WTC11 (cell line): ENCODE results near the gene MYLK.

ENCODE experiments used
- CTCF ChIP-seq: fragments of 200-600 bp; IDR thresholded peaks from 2 replicates; pipeline ENCODE4 v1.8.0; 2022; ENCODE audit warnings: antibody characterized with exemption
- MLX ChIP-seq: sonication (generic); formaldehyde crosslinking; IDR thresholded peaks from 2 replicates; pipeline ENCODE4 v1.8.1; 2023; ENCODE audit warnings: mild to moderate bottlenecking, missing genetic modification reagents, moderate library complexity
- USF1 ChIP-seq: sonication (generic); formaldehyde crosslinking; IDR thresholded peaks from 2 replicates; pipeline ENCODE4 v1.8.0; 2022; ENCODE audit warnings: mild to moderate bottlenecking, missing genetic modification reagents
- TF ChIP-seq, protein P1 (sequence below): sonication (generic); formaldehyde crosslinking; IDR thresholded peaks from 2 replicates; pipeline ENCODE4 v1.8.0; 2022; ENCODE audit warnings: missing genetic modification reagents

DNA sequence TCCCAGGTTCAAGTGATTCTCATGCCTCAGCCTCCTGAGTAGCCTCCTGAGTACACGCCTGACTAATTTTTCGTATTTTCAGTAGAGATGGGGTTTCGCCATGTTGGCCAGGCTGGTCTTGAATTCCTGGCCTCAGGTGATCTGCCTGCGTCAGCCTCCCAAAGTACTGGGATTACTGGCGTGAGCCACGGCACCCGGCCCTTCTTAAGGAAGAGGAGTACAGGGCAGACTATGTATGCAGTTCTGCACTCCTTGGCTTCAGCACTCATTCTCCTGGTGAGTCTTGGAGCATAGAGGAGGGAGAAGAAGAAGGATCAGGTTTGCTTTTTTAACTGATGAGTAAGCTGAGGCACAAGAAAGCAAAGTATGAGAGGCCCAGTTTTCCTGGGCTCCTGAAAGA lies 199.5 kb downstream of the MYLK start:
- no peak for TF ChIP-seq MLX (CRISPR knock-in tag)
- no peak for TF ChIP-seq CTCF
- TF ChIP-seq USF1 (CRISPR knock-in tag), result no peak
- TF ChIP-seq, protein P1, sequence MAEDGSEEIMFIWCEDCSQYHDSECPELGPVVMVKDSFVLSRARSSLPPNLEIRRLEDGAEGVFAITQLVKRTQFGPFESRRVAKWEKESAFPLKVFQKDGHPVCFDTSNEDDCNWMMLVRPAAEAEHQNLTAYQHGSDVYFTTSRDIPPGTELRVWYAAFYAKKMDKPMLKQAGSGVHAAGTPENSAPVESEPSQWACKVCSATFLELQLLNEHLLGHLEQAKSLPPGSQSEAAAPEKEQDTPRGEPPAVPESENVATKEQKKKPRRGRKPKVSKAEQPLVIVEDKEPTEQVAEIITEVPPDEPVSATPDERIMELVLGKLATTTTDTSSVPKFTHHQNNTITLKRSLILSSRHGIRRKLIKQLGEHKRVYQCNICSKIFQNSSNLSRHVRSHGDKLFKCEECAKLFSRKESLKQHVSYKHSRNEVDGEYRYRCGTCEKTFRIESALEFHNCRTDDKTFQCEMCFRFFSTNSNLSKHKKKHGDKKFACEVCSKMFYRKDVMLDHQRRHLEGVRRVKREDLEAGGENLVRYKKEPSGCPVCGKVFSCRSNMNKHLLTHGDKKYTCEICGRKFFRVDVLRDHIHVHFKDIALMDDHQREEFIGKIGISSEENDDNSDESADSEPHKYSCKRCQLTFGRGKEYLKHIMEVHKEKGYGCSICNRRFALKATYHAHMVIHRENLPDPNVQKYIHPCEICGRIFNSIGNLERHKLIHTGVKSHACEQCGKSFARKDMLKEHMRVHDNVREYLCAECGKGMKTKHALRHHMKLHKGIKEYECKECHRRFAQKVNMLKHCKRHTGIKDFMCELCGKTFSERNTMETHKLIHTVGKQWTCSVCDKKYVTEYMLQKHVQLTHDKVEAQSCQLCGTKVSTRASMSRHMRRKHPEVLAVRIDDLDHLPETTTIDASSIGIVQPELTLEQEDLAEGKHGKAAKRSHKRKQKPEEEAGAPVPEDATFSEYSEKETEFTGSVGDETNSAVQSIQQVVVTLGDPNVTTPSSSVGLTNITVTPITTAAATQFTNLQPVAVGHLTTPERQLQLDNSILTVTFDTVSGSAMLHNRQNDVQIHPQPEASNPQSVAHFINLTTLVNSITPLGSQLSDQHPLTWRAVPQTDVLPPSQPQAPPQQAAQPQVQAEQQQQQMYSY (CRISPR knock-in tag), result no peak
